A673 (cell line): ENCODE measurements around the gene MEX3B. TPM values are rescaled to one million over a fixed set of nuclear protein-coding genes. Genes with fewer than 3 reads are reported as not detected.

ENCODE experiments used
- Bru-seq: library from RNA; stranded (reverse); fragments of 400-500 nt; gene quantifications from one replicate; lab custom pipeline; 2021; lab: Mats Ljungman, UMichigan
- BruChase-seq, 2 experiments: library from RNA; stranded (reverse); fragments of 400-500 nt; gene quantifications; one replicate each; lab custom pipeline; 2021; lab: Mats Ljungman, UMichigan
- BruUV-seq: library from RNA; stranded (reverse); fragments of 400-500 nt; replicated peaks from 2 replicates; lab custom pipeline; 2021; lab: Mats Ljungman, UMichigan
- CTCF ChIA-PET: fragments of 300-600 bp; sonication (Branson Sonifier 250); formaldehyde crosslinking; loops from one replicate; lab custom pipeline; 2022; ENCODE audit warnings: antibody characterized with exemption; lab: Charles Lee
- POLR2A ChIA-PET: fragments of 300-600 bp; sonication (Branson Sonifier 250); formaldehyde crosslinking; loops from one replicate; lab custom pipeline; 2022; ENCODE audit warnings: antibody characterized with exemption; ENCODE audit not compliant: low non-redundant PET; lab: Charles Lee
- DNase-seq: peaks from one replicate; pipeline ENCODE4 v3.0.0-alpha.2; 2015; ENCODE audit warnings: low spot score
- H3K27ac ChIP-seq: fragments of 200-600 bp; sonication (generic); 2 replicates; pipeline ENCODE4 v1.5.1; 2016; ENCODE audit warnings: mixed run types, low read depth, mild to moderate bottlenecking, mixed read lengths, antibody characterized with exemption, low read length; ENCODE audit not compliant: poor library complexity, severe bottlenecking
- H3K27me3 ChIP-seq: fragments of 200-600 bp; sonication (generic); replicated peaks from 2 replicates; pipeline ENCODE4 v1.6.1; 2017; ENCODE audit warnings: mixed run types, low read depth, mild to moderate bottlenecking, mixed read lengths, antibody characterized with exemption, low read length; ENCODE audit not compliant: insufficient read depth, poor library complexity
- H3K36me3 ChIP-seq: fragments of 200-600 bp; sonication (generic); 2 replicates; pipeline ENCODE4 v1.6.1; 2016; ENCODE audit warnings: mixed run types, mild to moderate bottlenecking, mixed read lengths, antibody characterized with exemption, low read length; ENCODE audit not compliant: insufficient read depth, poor library complexity, severe bottlenecking
- H3K4me1 ChIP-seq: fragments of 200-600 bp; sonication (generic); 2 replicates; pipeline ENCODE4 v1.6.1; 2017; ENCODE audit warnings: mixed run types, mild to moderate bottlenecking, mixed read lengths, antibody characterized with exemption, low read length; ENCODE audit not compliant: insufficient read depth, poor library complexity, severe bottlenecking
- H3K4me3 ChIP-seq: fragments of 200-600 bp; sonication (generic); 2 replicates; pipeline ENCODE4 v1.5.1; 2016; ENCODE audit warnings: low read depth, mixed run types, mild to moderate bottlenecking, mixed read lengths, low read length; ENCODE audit not compliant: poor library complexity, severe bottlenecking
- H3K9me3 ChIP-seq: fragments of 200-600 bp; sonication (generic); 2 replicates; pipeline ENCODE4 v1.6.1; 2016; ENCODE audit warnings: mixed run types, low read depth, mild to moderate bottlenecking, mixed read lengths, antibody characterized with exemption, low read length; ENCODE audit not compliant: poor library complexity, severe bottlenecking
- EZH2 ChIP-seq: fragments of 200-600 bp; sonication (generic); IDR thresholded peaks from 2 replicates; pipeline ENCODE4 v1.6.1; 2017; ENCODE audit warnings: borderline replicate concordance, low read depth, mild to moderate bottlenecking, mixed read lengths, antibody characterized with exemption, low read length; ENCODE audit not compliant: poor library complexity, severe bottlenecking
- intact Hi-C: fragments of 100-400 bp; cut with micrococcal nuclease; formaldehyde crosslinking; loops from one replicate; pipeline ENCODE4 v1.10.0; 2022; ENCODE audit not compliant: unreplicated experiment
- long read RNA-seq: library from polyadenylated mRNA; stranded (forward); transcript quantifications from one replicate; pipeline ENCODE4 v2.0.0, GENCODE V29; 2022
- total RNA-seq: library from RNA; stranded (reverse); gene quantifications from 2 replicates; pipeline ENCODE4 v1.2.3, GENCODE V29; 2021
- TF ChIP-seq, protein P1 (sequence below): fragments of 300-800, 200-600 bp; sonication (generic); conservative IDR thresholded peaks from 2 replicates; pipeline ENCODE4 v1.5.1; 2017; ENCODE audit warnings: low read depth, mild to moderate bottlenecking, antibody characterized with exemption, low read length, moderate library complexity, mixed read lengths

Gene MEX3B
- 5.5 and 6.9 TPM in 2 replicates for total RNA-seq
- Bru-seq, nascent RNA, result percentile 55 among the genes with signal in this experiment
- BruChase-seq, experiment 1, labeled RNA remaining after a 2-hour chase, result percentile 66 among the genes with signal in this experiment
- percentile 40 among the genes with signal in this experiment for BruChase-seq, experiment 2, labeled RNA remaining after a 6-hour chase
- long read RNA-seq, partial matches to known transcripts, result 0 of 3 reads
- long read RNA-seq, other reads (novel, unspliced or antisense), result 0 of 3 reads

DNA sequence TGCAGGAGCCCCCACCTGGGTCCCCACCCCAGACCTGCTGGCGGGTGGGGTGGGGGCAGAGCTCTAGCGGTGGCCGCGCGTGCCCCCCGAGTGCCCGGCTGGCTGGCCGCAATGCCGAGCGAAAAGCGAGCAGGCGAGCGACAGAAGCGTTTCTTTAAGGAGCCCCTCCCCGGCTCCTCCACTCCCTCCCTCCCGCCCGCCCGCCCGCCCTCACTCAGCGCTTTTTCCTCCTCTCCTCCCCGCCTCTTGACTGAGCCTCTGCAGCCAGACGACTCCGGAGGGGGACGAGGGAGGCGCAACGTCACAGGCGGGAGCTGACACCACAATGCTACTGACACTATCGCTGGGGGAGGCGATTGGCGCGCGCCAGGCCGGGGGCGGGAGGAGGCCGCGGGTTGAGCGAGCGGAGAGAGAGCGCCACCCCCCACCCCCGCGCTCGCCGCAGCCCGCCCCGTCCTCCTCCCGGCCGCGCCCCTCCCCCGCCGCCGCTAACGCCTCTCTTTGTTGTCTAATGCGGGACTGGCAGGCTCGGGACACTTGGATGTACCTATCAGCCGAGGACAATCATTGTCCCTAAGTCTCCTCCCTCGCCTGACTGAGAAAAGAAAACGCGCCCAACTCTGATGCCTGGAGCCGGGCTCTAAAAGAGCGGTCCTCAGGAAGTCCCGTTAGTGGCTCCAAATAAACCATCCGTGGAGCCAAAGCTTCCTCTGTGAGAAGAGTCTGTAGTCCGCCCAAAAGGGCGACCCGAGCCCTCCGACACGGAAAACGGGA is at the start of gene MEX3B:
TSS of gene MEX3B (minus strand) at position 127 of the 774 bp plus-strand sequence. CDS start 313 bp downstream, outside the sequence.
- H3K4me3 ChIP-seq, result peak within 1 kb of the TSS; percentile 83
- ChIA-PET CTCF (interaction anchor here (0.6 kb wide), 1 partner anchor 100 kb away, joined by 5 read pairs; no protein-coding TSS in a partner anchor), POLR2A (interaction anchor here (0.6 kb wide), 1 partner anchor 31 kb away, joined by 3 read pairs; no protein-coding TSS in a partner anchor)
- H3K36me3 ChIP-seq, result peaks cover 8% of the 10 kb centered on the region
- peak within 1 kb of the TSS; percentile 86 for H3K27ac ChIP-seq
- H3K27me3 ChIP-seq, result peaks cover 17% of the 10 kb centered on the region
- intact Hi-C loops, result loop anchor here (10.0 kb wide), 1 partner anchor 631 kb away; no protein-coding TSS in a partner anchor
- DNase-seq, result peak; percentile 97
- no peaks in the 10 kb centered on the region for H3K9me3 ChIP-seq
- H3K4me1 ChIP-seq, result peaks cover 4% of the 10 kb centered on the region
- TF ChIP-seq EZH2, result no peak
- TF ChIP-seq, protein P1, sequence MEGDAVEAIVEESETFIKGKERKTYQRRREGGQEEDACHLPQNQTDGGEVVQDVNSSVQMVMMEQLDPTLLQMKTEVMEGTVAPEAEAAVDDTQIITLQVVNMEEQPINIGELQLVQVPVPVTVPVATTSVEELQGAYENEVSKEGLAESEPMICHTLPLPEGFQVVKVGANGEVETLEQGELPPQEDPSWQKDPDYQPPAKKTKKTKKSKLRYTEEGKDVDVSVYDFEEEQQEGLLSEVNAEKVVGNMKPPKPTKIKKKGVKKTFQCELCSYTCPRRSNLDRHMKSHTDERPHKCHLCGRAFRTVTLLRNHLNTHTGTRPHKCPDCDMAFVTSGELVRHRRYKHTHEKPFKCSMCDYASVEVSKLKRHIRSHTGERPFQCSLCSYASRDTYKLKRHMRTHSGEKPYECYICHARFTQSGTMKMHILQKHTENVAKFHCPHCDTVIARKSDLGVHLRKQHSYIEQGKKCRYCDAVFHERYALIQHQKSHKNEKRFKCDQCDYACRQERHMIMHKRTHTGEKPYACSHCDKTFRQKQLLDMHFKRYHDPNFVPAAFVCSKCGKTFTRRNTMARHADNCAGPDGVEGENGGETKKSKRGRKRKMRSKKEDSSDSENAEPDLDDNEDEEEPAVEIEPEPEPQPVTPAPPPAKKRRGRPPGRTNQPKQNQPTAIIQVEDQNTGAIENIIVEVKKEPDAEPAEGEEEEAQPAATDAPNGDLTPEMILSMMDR, result no peak
- BruUV-seq, result no TSS peak

DNA sequence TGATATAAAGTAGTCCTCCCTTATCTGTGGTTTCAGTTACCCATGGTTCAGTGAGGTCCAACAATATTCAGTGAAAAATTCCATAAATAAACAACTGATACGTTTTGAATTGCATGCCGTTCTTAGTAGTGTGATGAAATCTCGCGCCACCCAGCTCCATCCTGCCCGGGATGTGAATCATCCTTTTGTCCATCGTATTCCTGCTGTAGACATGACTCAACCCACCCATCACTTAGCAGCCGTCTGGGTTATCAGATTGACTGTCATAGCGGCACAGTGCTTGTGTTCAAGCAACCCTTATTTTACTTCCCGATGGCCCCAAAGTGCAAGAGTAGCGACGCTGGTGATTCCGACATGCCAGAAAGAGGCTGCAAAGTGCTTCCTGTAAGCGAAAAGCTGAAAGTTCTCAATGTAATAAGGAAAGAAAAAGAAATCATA is 48.0 kb upstream of the MEX3B start:
- Histone ChIP-seq H3K36me3 (no peaks in the 10 kb centered on the region), H3K27me3 (no peaks in the 10 kb centered on the region), H3K27ac (no peak overlapping the region), H3K4me3 (no peak overlapping the region), H3K4me1 (no peaks in the 10 kb centered on the region), H3K9me3 (no peaks in the 10 kb centered on the region)
- TF ChIP-seq, protein P1, result no peak
- TF ChIP-seq EZH2, result no peak
- intact Hi-C loops, result no loop called here
- ChIA-PET POLR2A (no interaction called here), CTCF (interaction anchor here (0.5 kb wide), 1 partner anchor 13 kb away, joined by 6 read pairs; no protein-coding TSS in a partner anchor)
- DNase-seq, result peak; percentile 18
- no TSS peak for BruUV-seq

DNA sequence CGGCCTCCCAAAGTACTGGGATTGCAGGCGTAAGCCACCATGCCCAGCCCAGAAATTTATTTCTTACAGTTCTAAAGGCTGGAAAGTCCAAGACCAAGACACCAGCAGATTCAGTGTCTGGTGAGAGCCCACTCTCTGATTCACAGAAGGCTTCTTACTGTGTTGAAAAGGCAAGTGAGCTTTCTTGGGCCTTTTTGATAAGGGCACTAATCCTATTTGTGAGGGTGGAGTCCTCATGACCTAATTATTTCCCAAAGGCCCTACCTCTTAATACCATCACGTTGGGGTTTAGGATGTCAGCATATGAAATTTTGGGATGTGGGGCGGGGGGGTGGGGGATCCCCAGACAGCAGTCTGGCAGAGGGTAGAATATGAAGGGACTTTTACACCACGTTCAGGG is 47.5 kb upstream of the MEX3B start:
- intact Hi-C loops, result no loop called here
- Histone ChIP-seq H3K27me3 (no peaks in the 10 kb centered on the region), H3K27ac (no peak overlapping the region), H3K4me1 (no peaks in the 10 kb centered on the region), H3K36me3 (no peaks in the 10 kb centered on the region), H3K4me3 (no peak overlapping the region), H3K9me3 (no peaks in the 10 kb centered on the region)
- DNase-seq, result no peak
- ChIA-PET POLR2A (no interaction called here), CTCF (interaction anchor here (0.5 kb wide), 1 partner anchor 14 kb away, joined by 6 read pairs; no protein-coding TSS in a partner anchor)
- BruUV-seq, result no TSS peak
- TF ChIP-seq EZH2, result no peak
- TF ChIP-seq, protein P1, result no peak
